WI38 (cell line): ENCODE results near the gene ZNF423.

Experiments
- H3K4me3 ChIP-seq: 2 replicates; pipeline ENCODE4 v1.5.1; 2011; ENCODE audit warnings: low read depth, mild to moderate bottlenecking, control low read depth, low read length
- TF ChIP-seq, protein P1 (sequence below): IDR thresholded peaks from 2 replicates; pipeline ENCODE4 v1.5.1; 2012; ENCODE audit warnings: low read depth, mild to moderate bottlenecking, control low read depth, low read length

The ZNF423 gene

DNA sequence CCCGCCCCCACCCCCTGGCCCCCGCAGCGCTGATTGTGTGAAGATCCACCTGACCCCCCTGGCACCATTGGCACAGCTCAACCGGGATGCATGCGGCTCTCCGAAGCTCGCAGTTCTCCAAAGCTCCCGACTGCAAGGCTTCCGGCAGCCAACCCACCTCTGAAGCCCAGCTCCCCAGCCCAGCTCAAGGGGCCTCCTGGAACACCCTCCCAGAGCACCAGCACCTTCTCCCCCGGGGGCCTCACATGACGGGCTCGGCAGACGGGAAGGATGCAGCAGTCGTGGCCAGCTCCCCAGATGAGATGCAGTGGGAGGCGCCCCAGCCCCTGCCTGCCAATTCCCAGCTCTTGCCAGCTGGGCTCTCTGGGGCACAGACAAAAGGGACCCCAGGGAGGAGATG lies 215.3 kb downstream of the ZNF423 start:
- TF ChIP-seq, protein P1, sequence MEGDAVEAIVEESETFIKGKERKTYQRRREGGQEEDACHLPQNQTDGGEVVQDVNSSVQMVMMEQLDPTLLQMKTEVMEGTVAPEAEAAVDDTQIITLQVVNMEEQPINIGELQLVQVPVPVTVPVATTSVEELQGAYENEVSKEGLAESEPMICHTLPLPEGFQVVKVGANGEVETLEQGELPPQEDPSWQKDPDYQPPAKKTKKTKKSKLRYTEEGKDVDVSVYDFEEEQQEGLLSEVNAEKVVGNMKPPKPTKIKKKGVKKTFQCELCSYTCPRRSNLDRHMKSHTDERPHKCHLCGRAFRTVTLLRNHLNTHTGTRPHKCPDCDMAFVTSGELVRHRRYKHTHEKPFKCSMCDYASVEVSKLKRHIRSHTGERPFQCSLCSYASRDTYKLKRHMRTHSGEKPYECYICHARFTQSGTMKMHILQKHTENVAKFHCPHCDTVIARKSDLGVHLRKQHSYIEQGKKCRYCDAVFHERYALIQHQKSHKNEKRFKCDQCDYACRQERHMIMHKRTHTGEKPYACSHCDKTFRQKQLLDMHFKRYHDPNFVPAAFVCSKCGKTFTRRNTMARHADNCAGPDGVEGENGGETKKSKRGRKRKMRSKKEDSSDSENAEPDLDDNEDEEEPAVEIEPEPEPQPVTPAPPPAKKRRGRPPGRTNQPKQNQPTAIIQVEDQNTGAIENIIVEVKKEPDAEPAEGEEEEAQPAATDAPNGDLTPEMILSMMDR = no peak
- H3K4me3 ChIP-seq = no peak overlapping the region

DNA sequence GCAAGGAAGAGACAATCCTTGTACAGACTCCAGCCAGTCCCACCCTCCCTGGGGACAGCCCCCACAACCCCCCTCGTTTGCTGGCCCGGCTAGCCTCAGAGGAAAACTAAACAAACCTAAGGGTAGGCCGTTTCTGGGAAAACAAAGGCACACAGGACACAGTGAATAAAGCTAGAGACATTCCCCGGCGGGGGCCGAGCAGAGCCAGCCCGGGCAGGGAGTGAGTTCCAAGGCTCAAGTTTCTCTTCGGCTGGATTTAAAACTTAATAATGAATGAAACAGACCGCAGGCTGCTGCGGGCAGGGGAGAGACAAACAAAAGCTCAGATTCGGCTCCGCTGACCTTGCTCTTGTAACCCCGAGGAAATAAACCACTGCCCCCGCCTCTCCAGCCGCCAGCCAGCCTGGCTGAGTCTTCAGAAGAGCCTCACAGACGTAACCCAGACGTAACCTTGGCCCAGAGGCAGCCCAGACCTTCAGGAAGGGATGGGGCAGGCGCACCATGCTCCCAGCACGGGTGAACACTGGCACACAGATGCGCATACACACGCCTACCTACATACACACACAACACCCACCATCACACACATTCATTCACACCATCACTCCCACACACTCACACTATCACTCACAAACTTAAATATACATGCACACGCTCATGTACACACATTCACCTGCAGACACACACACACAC lies 216.0 kb downstream of the ZNF423 start:
- H3K4me3 ChIP-seq = no peak overlapping the region
- TF ChIP-seq, protein P1 = no peak

DNA sequence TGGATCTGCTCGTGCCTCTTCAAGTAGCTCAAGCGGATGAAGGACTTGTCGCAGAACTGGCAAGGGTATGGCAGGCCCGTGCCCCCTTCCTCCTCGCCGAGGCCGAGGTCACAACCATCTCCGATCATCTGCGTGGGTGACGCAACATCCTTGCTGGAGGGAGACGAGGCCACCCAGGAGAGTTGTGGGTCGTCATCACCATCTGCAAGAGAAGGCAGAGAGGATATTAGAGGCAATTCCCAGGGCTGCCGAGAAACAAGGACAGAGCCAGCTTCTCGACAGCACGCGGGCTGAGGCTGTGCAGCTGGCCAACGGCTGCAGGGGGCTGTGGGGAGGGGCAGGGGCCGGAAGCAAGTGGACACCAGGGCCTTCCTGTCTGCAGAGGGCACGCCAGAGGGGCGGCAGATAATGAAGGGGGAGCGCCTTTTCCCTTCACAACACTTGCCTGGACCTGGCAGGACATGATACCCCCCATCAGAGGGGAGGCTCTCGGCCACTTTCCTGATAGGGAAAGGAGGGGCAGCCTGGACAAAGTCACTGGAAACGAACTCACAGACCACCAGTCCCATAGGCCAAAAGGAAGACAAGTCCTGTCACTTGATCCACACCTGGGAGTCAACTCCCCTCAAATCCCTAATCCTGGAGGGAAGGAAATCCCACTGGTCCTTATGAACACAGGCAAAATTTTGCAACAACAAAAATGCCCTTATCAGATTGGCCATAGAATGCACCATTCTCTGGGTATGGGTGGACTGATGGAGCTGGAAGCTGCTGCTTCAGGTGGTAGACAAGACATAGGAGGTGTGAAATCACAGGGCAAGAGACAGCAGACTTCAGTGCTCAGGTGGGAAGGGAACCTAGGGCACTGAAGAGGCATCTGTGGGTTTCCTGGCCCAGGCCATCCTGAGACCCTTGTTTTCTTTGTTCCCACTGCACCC lies 217.0 kb downstream of the ZNF423 start:
- no peak overlapping the region for H3K4me3 ChIP-seq
- TF ChIP-seq, protein P1 = no peak

DNA sequence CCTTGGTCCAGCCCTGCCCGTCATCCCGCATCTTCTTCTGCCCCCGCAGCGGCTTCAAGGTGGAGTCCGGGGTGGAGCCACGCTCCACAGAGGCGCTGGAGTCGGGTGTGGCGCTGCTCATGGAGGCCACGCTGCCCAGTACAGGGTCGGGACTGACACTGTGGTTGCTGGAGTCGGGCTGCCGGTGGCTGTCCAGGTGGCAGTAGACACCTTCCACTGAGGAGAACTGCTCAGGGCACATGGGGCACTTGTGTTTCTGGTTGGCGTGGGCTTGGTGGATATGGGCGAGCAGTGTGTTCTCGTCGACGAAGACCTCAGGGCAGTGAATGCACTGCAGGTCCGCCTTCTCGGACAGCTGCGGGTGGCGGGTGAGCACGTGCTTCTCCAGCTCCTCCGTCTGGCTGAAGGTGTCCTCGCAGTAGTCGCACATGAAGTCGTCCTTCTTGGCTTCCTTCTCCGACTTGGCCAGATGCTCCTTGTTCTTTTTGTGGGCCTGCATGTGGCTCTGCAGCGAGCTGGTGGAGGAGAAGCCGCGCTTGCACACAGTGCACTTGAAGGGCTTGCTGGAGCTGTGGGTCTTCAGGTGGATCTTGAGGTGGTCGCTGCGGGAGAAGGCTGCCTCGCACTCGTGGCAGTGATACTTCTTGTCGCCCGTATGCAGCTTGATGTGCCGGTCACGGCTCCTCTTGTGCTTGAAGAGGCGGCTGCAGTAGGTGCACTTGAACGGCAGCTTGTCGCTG lies 217.8 kb downstream of the ZNF423 start:
- H3K4me3 ChIP-seq = no peak overlapping the region
- TF ChIP-seq, protein P1 = no peak

DNA sequence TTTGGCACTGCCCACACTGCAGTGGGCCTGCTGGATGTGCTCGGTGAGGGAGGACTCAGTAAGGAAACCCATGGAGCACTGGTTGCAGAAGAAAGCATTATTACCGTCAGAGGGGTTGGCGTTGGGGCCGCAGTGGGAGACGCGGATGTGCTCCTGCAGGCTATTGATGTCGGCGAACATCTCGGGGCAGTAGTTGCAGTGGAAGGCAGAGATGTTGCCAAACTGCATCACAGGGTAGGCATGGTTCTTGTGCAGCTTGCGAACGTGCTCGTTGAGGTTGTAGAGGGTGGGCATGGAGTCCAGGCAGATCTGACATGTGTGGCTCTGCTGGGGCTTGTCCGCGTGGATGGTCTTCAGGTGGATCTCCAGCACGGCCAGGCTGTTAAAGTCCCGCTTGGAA lies 218.4 kb downstream of the ZNF423 start:
- TF ChIP-seq, protein P1 = no peak
- no peak overlapping the region for H3K4me3 ChIP-seq

DNA sequence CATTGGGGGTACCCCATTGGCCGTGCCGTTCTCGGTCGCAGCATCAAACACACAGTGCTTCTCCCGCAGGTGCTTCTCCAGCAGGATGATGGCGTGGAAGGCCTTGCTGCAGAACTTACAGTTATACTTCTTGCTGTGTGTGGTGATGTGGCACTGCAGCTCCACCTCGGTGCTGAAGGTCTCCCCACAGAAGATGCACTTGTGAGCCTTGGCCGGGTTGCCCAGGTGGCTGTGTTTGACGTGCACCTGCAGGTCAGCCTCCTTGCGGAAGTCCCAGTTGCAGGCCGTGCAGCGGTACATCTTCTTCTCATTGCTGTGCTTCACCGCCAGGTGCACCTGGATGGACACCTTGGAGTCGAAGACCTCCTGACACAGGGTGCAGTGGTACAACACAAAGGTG lies 219.3 kb downstream of the ZNF423 start:
- H3K4me3 ChIP-seq = no peak overlapping the region
- TF ChIP-seq, protein P1 = no peak
